OCI-LY3 (cell line): ENCODE results near the gene CXCR5.

ENCODE experiments used
- H2AFZ ChIP-seq: fragments of 200-600, 300-600 bp; shearing (Covaris generic); 2 replicates; pipeline ENCODE4 v1.6.0; 2014; ENCODE audit warnings: antibody characterized with exemption, low read depth, low read length
- H3K27ac ChIP-seq: fragments of 200-600, 300-600 bp; sonication (generic); 2 replicates; pipeline ENCODE4 v1.5.1; 2014; ENCODE audit warnings: mild to moderate bottlenecking, low read length, moderate library complexity, mixed read lengths
- H3K27me3 ChIP-seq: fragments of 200-600, 300-600 bp; sonication (generic); 2 replicates; pipeline ENCODE4 v1.6.1; 2014; ENCODE audit warnings: low read depth, low read length, mixed read lengths
- H3K36me3 ChIP-seq: fragments of 200-600, 300-600 bp; sonication (generic); replicated peaks from 2 replicates; pipeline ENCODE3; 2014; ENCODE audit warnings: low read depth, low read length, mixed read lengths
- H3K4me1 ChIP-seq: fragments of 300-600, 200-600 bp; sonication (generic); 2 replicates; pipeline ENCODE4 v1.6.1; 2014; ENCODE audit warnings: low read length, mixed read lengths
- H3K4me2 ChIP-seq: fragments of 200-600, 300-600 bp; sonication (generic); 2 replicates; pipeline ENCODE4 v1.6.1; 2014; ENCODE audit warnings: low read length, mixed read lengths
- H3K4me3 ChIP-seq: fragments of 300-600, 200-600 bp; sonication (generic); 2 replicates; pipeline ENCODE4 v1.5.1; 2014; ENCODE audit warnings: antibody characterized with exemption, mild to moderate bottlenecking, low read length, moderate library complexity
- H3K79me2 ChIP-seq: fragments of 300-600, 200-600 bp; shearing (Covaris generic); 2 replicates; pipeline ENCODE4 v1.6.1; 2014; ENCODE audit warnings: mild to moderate bottlenecking, low read length, mixed read lengths
- H3K9ac ChIP-seq: fragments of 300-600, 200-600 bp; shearing (Covaris generic); 2 replicates; pipeline ENCODE4 v1.6.0; 2014; ENCODE audit warnings: mild to moderate bottlenecking, low read length, moderate library complexity
- H3K9me3 ChIP-seq: fragments of 200-600, 300-600 bp; shearing (Covaris generic); 2 replicates; pipeline ENCODE4 v1.6.1; 2014; ENCODE audit warnings: low read length, mixed read lengths; ENCODE audit not compliant: insufficient read depth
- H4K20me1 ChIP-seq: fragments of 200-600, 300-600 bp; sonication (generic); 2 replicates; pipeline ENCODE4 v1.6.1; 2016; ENCODE audit warnings: low read length, mixed read lengths; ENCODE audit not compliant: insufficient read depth
- EZH2phosphoT487 ChIP-seq: fragments of 200-600 bp; shearing (Covaris generic); IDR thresholded peaks from 2 replicates; pipeline ENCODE4 v1.6.1; 2018; ENCODE audit warnings: antibody characterized with exemption, mixed run types, low read depth
- TF ChIP-seq, protein P1 (sequence below): fragments of 200-600, 300-600 bp; sonication (generic); IDR thresholded peaks from 2 replicates; pipeline ENCODE4 v1.5.1; 2014; ENCODE audit warnings: antibody characterized with exemption, low read length, low read depth

CXCR5 gene

DNA sequence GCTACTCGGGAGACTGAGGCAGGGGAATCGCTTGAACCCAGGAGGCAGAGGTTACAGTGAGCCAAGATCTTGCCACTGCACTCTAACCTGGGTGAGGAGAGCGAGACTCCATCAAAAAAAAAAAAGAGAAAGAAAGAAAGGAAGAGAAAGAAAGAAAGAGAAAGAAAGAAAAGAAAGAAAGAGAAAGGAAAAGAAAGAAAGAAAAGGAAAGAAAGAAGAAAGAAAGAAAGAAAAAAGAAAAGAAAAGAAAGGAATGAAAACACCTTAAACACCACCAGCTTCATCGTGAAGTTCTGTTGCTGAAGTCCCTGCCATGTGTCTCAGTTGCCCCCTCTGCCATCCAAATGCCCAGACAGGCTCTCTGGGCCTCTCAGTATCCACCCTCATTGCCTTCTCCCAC, 9.9 kb upstream of the CXCR5 start:
- no peak for TF ChIP-seq EZH2phosphoT487
- TF ChIP-seq, protein P1, sequence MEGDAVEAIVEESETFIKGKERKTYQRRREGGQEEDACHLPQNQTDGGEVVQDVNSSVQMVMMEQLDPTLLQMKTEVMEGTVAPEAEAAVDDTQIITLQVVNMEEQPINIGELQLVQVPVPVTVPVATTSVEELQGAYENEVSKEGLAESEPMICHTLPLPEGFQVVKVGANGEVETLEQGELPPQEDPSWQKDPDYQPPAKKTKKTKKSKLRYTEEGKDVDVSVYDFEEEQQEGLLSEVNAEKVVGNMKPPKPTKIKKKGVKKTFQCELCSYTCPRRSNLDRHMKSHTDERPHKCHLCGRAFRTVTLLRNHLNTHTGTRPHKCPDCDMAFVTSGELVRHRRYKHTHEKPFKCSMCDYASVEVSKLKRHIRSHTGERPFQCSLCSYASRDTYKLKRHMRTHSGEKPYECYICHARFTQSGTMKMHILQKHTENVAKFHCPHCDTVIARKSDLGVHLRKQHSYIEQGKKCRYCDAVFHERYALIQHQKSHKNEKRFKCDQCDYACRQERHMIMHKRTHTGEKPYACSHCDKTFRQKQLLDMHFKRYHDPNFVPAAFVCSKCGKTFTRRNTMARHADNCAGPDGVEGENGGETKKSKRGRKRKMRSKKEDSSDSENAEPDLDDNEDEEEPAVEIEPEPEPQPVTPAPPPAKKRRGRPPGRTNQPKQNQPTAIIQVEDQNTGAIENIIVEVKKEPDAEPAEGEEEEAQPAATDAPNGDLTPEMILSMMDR = no peak
- no peaks in the 10 kb centered on the region for H3K27me3 ChIP-seq
- no peak overlapping the region for H3K4me2 ChIP-seq

DNA sequence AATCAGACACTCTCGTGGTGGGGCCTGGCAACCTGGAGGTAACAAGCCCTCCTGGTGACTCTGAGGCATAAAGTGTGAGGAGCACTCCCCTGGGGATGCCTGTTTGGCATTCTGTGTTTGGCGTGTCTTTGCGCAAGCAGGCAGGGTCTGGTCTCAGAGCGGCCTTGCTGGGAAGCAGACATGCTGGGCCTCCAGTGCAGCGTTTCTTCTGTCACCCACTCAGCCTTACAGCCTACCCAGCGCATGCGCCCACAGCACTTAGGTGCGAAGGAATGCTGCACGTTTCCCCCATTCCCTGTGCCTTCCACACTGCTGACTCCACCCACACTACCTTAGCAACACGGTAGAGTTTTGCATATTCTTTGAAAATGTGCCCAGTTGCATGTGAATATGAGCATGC, 7.4 kb upstream of the CXCR5 start:
- Histone ChIP-seq H2AFZ (peak overlapping the region; percentile 1), H3K27ac (peak overlapping the region; percentile 81), H3K4me3 (peak overlapping the region; percentile 60), H3K36me3 (no peaks in the 10 kb centered on the region), H3K9ac (peak overlapping the region; percentile 53), H3K9me3 (no peaks in the 10 kb centered on the region; the same call in 1 of the 2 replicates), H4K20me1 (no peaks in the 10 kb centered on the region), H3K79me2 (peaks cover 4% of the 10 kb centered on the region; the same call in 1 of the 2 replicates), H3K4me2 (peak overlapping the region; percentile 91), H3K27me3 (no peaks in the 10 kb centered on the region), H3K4me1 (peaks cover 74% of the 10 kb centered on the region)
- no peak for TF ChIP-seq EZH2phosphoT487
- TF ChIP-seq, protein P1 = no peak

More for the DNA sequence above, 9.9 kb upstream of the CXCR5 start:
- Histone ChIP-seq H2AFZ (no peak overlapping the region), H3K4me1 (peaks cover 77% of the 10 kb centered on the region), H3K79me2 (peaks cover 4% of the 10 kb centered on the region; the same call in 1 of the 2 replicates), H3K36me3 (no peaks in the 10 kb centered on the region), H3K9me3 (no peaks in the 10 kb centered on the region; the same call in 1 of the 2 replicates), H4K20me1 (no peaks in the 10 kb centered on the region), H3K4me3 (no peak overlapping the region), H3K27ac (no peak overlapping the region), H3K9ac (no peak overlapping the region)

DNA sequence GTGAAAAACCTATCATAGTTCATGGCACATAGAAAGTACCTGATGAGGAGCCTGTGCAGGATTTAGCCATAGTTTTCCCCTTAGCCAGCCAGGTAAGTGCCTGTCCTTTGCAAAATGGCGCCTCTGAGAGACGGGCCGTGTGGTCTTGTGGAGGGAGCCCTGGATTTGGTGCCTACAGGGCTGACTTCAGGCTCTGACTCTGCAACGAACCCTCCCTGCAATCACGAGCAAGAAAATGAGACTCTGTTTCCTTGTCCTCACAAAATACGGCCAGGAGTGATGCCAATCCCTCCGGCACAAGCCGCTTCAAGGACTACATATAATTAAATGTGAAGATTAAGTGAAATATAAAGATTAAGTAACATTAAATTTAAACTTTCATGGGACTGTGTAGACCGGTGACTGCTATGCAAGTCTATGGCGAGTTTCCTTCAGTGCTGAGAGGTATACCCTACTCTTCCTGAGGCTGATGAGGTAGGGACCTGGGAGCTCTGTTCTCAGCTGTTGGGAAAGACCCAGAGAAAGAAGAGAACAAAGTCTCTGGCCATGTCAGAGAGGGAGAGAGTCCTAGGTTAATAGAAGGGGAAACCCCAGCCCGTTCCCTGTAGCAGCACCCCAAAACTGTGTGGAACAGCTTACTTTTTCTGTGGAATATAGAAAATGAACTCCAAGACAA, 6.1 kb upstream of the CXCR5 start:
- TF ChIP-seq EZH2phosphoT487 = no peak
- TF ChIP-seq, protein P1 = no peak
- Histone ChIP-seq H4K20me1 (no peaks in the 10 kb centered on the region), H3K36me3 (no peaks in the 10 kb centered on the region), H3K4me1 (peaks cover 79% of the 10 kb centered on the region), H3K9ac (peak overlapping the region; percentile 53), H3K27ac (peak overlapping the region; percentile 81), H2AFZ (0 out of 2 replicates have a peak overlapping the region, but pooled peaks have one; percentile 3), H3K27me3 (no peaks in the 10 kb centered on the region), H3K4me2 (peak overlapping the region; percentile 91), H3K4me3 (peak overlapping the region; percentile 60), H3K9me3 (no peaks in the 10 kb centered on the region; the same call in 1 of the 2 replicates), H3K79me2 (peaks cover 6% of the 10 kb centered on the region)

DNA sequence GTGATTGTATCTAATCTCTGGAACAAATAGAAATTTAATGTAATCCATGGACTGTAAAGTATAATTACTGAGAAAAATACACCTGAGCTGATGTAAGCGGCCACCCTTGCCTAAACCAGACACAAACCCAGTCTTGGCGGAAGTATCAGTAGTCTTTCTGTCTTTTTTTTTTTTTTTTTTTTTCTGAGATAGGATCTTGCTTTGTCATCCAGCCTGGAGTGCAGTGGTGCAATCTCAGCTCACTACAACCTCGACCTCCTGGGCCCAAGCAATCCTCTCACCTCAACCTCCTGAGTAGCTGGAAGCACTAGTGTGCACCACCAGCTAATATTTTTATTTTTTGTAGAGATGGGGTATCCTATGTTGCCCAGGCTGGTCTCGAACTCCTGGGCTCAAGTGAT, 5.5 kb upstream of the CXCR5 start:
- peaks cover 79% of the 10 kb centered on the region for H3K4me1 ChIP-seq
- TF ChIP-seq, protein P1 = no peak
- no peak for TF ChIP-seq EZH2phosphoT487
- no peaks in the 10 kb centered on the region; the same call in 1 of the 2 replicates for H3K9me3 ChIP-seq
- H3K9ac ChIP-seq = peak overlapping the region; percentile 53; the same call in 1 of the 2 replicates
- H3K27me3 ChIP-seq = no peaks in the 10 kb centered on the region
- H4K20me1 ChIP-seq = no peaks in the 10 kb centered on the region
- H3K36me3 ChIP-seq = no peaks in the 10 kb centered on the region
- H3K4me3 ChIP-seq = peak overlapping the region; percentile 60; the same call in 1 of the 2 replicates
- peak overlapping the region; percentile 81 for H3K27ac ChIP-seq
- H2AFZ ChIP-seq = no peak overlapping the region
- peaks cover 11% of the 10 kb centered on the region for H3K79me2 ChIP-seq
- H3K4me2 ChIP-seq = peak overlapping the region; percentile 91
